Aorta (tissue), 5 donors: Measurements from ENCODE around the gene TENM4. TPM values are rescaled to one million over a fixed set of nuclear protein-coding genes. Genes with fewer than 3 reads are reported as not detected.
"Not testable (repeated sequence)": the region's sequence is repeated elsewhere in the genome, so short reads cannot be mapped to it uniquely, and the experiment has no call there.

Source experiments
- ATAC-seq: fragments of 200-7000 bp; cut with Tn5 transposase; one replicate; pipeline ENCODE4 v1.9.1; 2022; ENCODE audit warnings: moderate library complexity; ENCODE audit not compliant: low FRiP score
- DNase-seq, 2 donors: peaks; one replicate each; pipeline ENCODE4 v3.0.0-alpha.2; 2020
- H3K27ac ChIP-seq, 2 donors: one replicate each; pipeline ENCODE4 v1.5.1; 2013; ENCODE audit warnings: low read length in 2 of 2, mild to moderate bottlenecking in 2 of 2, moderate library complexity in 2 of 2, control low read depth in 1 of 2, inconsistent platforms in 1 of 2, low read depth in 1 of 2
- H3K27me3 ChIP-seq, 2 donors: one replicate each; pipeline ENCODE4 v1.6.1; 2013; ENCODE audit warnings: control low read depth in 1 of 2, low read length in 1 of 2, mild to moderate bottlenecking in 1 of 2, moderate library complexity in 1 of 2; ENCODE audit not compliant: insufficient read depth in 2 of 2, control insufficient read depth in 1 of 2
- H3K36me3 ChIP-seq, 2 donors: one replicate each; pipeline ENCODE4 v1.6.1; 2013; ENCODE audit warnings: control low read depth in 1 of 2, low read length in 1 of 2, mild to moderate bottlenecking in 1 of 2; ENCODE audit not compliant: insufficient read depth in 2 of 2, control insufficient read depth in 1 of 2
- H3K4me1 ChIP-seq, 2 donors: one replicate each; pipeline ENCODE4 v1.6.1; 2013; ENCODE audit warnings: low read length in 2 of 2, control low read depth in 1 of 2, mild to moderate bottlenecking in 1 of 2, moderate library complexity in 1 of 2; ENCODE audit not compliant: insufficient read depth in 2 of 2, control insufficient read depth in 1 of 2
- H3K4me3 ChIP-seq, 2 donors: one replicate each; pipeline ENCODE4 v1.5.1; 2013; ENCODE audit warnings: low read length in 2 of 2, control low read depth in 1 of 2, mild to moderate bottlenecking in 1 of 2
- H3K9me3 ChIP-seq: one replicate; pipeline ENCODE4 v1.6.1; 2013; ENCODE audit warnings: mild to moderate bottlenecking, low read length; ENCODE audit not compliant: control insufficient read depth
- WGBS, 2 donors: extraction: QIAGEN DNeasy Blood & Tissue Kit; methylation state at CpG; one replicate each; pipeline ENCODE4 v1.1.7; 2013; 5-methylcytosine and 5-hydroxymethylcytosine counted together
- intact Hi-C, 2 donors: fragments of 100-400 bp; cut with DNase I; formaldehyde crosslinking; loops; one replicate each; pipeline versions ENCODE4 v1.14.2 to v1.15.0; 2022
- polyA plus RNA-seq, 2 donors: library from polyadenylated mRNA; stranded (reverse); fragments of 200-250 nt; gene quantifications; one replicate each; pipeline ENCODE4 v1.2.3, GENCODE V29; 2013
- total RNA-seq, 2 donors: library from RNA; stranded (reverse); fragmentation: NEBNext Ultra II Directional; extraction: Animal tissue kit (Norgen Biotek cat#: 25700); gene quantifications; one replicate each; pipeline ENCODE4 v1.2.1, GENCODE V29; 2021
- donor health status: healthy with polysubstance abuse.
- donor health status: Bipolar disorder and iron deficiency.
- donor health status: DM: no; HTN: no; CAD: no.
- donor health status: DM: no; HTN: no; CAD: no.
- donor health status: DM: yes; HTN: yes; CAD: no.

The TENM4 gene
- total and polyA plus RNA-seq, 4 donors = 0.20 to 9.1 (median 2.5) TPM

- WGBS, 2 donors = 91 to 95% methylated on average over 24 to 26 of the region's 26 CpGs
- H3K9me3 ChIP-seq = peaks cover 1% of the 10 kb centered on the region
- intact Hi-C loops = no loop called here
- no peaks in the 10 kb centered on the region for H3K4me1 ChIP-seq
- H3K36me3 ChIP-seq = no peaks in the 10 kb centered on the region
- no peak for DNase-seq
- no peaks in the 10 kb centered on the region for H3K27me3 ChIP-seq
- H3K27ac ChIP-seq = no peak overlapping the region
- H3K4me3 ChIP-seq = no peak overlapping the region
- no peak for ATAC-seq
Observed at GRCh38 chr11:78638704-78639380, 802.0 kb downstream of the TENM4 start.

GRCh38 chr11:78637527-78637926 lies 803.3 kb downstream of the TENM4 start:
- H3K4me3 ChIP-seq, H3K4me1 ChIP-seq, H3K36me3 ChIP-seq, ATAC-seq, H3K27ac ChIP-seq, H3K9me3 ChIP-seq, H3K27me3 ChIP-seq, intact Hi-C loops, DNase-seq: not testable (repeated sequence)
- 78 to 88% methylated on average over 5 of the region's 5 CpGs for WGBS, 2 donors

- no peak overlapping the region for H3K27ac ChIP-seq
- H3K27me3 ChIP-seq = peaks cover 0 to 2% of the 10 kb centered on the region in 2 donors
- no peak for ATAC-seq
- intact Hi-C loops = no loop called here
- DNase-seq = no peak
- H3K4me1 ChIP-seq = no peaks in the 10 kb centered on the region
- 89 to 90% methylated on average over 1 of the region's 1 CpG for WGBS, 2 donors
- no peak overlapping the region for H3K4me3 ChIP-seq
- no peaks in the 10 kb centered on the region for H3K36me3 ChIP-seq
- H3K9me3 ChIP-seq = peaks cover 2% of the 10 kb centered on the region
Observed at GRCh38 chr11:78635814-78636506, 804.9 kb downstream of the TENM4 start.

- peaks cover 0 to 2% of the 10 kb centered on the region in 2 donors for H3K27me3 ChIP-seq
- ATAC-seq (no peak), DNase-seq (no peak)
- no peaks in the 10 kb centered on the region for H3K36me3 ChIP-seq
- no peaks in the 10 kb centered on the region for H3K4me1 ChIP-seq
- 87 to 89% methylated on average over 7 of the region's 7 CpGs for WGBS, 2 donors
- H3K27ac ChIP-seq = no peak overlapping the region
- peaks cover 5% of the 10 kb centered on the region for H3K9me3 ChIP-seq
- intact Hi-C loops = no loop called here
- H3K4me3 ChIP-seq = no peak overlapping the region
Observed at GRCh38 chr11:78633516-78634310, 807.1 kb downstream of the TENM4 start.

- DNase-seq (no peak), ATAC-seq (no peak)
- Histone ChIP-seq H3K36me3 (no peaks in the 10 kb centered on the region), H3K4me3 (no peak overlapping the region), H3K9me3 (peaks cover 5% of the 10 kb centered on the region), H3K27me3 (peaks cover 0 to 2% of the 10 kb centered on the region in 2 donors), H3K4me1 (no peaks in the 10 kb centered on the region), H3K27ac (no peak overlapping the region)
- WGBS, 2 donors = 80 to 81% methylated on average over 4 of the region's 4 CpGs
- intact Hi-C loops = no loop called here
Observed at GRCh38 chr11:78630561-78631303, 810.1 kb downstream of the TENM4 start.

- no peak overlapping the region for H3K27ac ChIP-seq
- peaks cover 5% of the 10 kb centered on the region for H3K9me3 ChIP-seq
- peaks cover 0 to 2% of the 10 kb centered on the region in 2 donors for H3K27me3 ChIP-seq
- no peak overlapping the region for H3K4me3 ChIP-seq
- no peaks in the 10 kb centered on the region for H3K36me3 ChIP-seq
- DNase-seq (no peak), ATAC-seq (no peak)
- 95 to 97% methylated on average over 3 of the region's 3 CpGs for WGBS, 2 donors
- intact Hi-C loops = no loop called here
- no peaks in the 10 kb centered on the region for H3K4me1 ChIP-seq
Observed at GRCh38 chr11:78630155-78630554, 810.7 kb downstream of the TENM4 start.

- Histone ChIP-seq H3K4me3 (no peak overlapping the region), H3K36me3 (no peaks in the 10 kb centered on the region), H3K27ac (no peak overlapping the region), H3K4me1 (no peaks in the 10 kb centered on the region), H3K9me3 (peaks cover 9% of the 10 kb centered on the region), H3K27me3 (no peaks in the 10 kb centered on the region)
- intact Hi-C loops = no loop called here
- WGBS, 2 donors = 80 to 81% methylated on average over 5 of the region's 5 CpGs
- ATAC-seq = no peak
- no peak for DNase-seq
Observed at GRCh38 chr11:78622666-78623065, 818.2 kb downstream of the TENM4 start.

- 76 to 82% methylated on average over 2 of the region's 2 CpGs for whole genome bisulfite sequencing, 2 donors
- Histone ChIP-seq H3K27me3 (peaks cover 0 to 2% of the 10 kb centered on the region in 2 donors), H3K36me3 (no peaks in the 10 kb centered on the region), H3K4me1 (no peaks in the 10 kb centered on the region), H3K9me3 (peaks cover 9% of the 10 kb centered on the region), H3K4me3 (no peak overlapping the region), H3K27ac (no peak overlapping the region)
- DNase-seq (no peak), ATAC-seq (no peak)
- intact Hi-C loops = no loop called here
Observed at GRCh38 chr11:78620159-78620558, 820.7 kb downstream of the TENM4 start.
